MV-4-11 (cell line): ENCODE data around the gene MASTL.
A peak's percentile ranks its signal among the peaks of the same experiment; 100 is the strongest.
"Not testable (repeated sequence)": the region's sequence is repeated elsewhere in the genome, so short reads cannot be mapped to it uniquely, and the experiment has no call there.

Source experiments
- DNase-seq: peaks from one replicate; lab custom pipeline; 2025; lab: John Stamatoyannopoulos, UW

MASTL gene

GRCh38 chr10:27155066-27155754, at the start of gene MASTL:
MASTL (plus strand) TSS chr10:27155352; CDS start chr10:27155427, 75 bp downstream.
- DNase-seq, result peak; percentile 86

- DNase-seq, result no peak
Observed at GRCh38 chr10:27108165-27108564, 47.0 kb upstream of the MASTL start.

GRCh38 chr10:27134371-27134770, 20.8 kb upstream of the MASTL start:
- DNase-seq, result peak; percentile 81

- peak; percentile 65 for DNase-seq
Observed at GRCh38 chr10:27138277-27138676, 16.9 kb upstream of the MASTL start.

DNA sequence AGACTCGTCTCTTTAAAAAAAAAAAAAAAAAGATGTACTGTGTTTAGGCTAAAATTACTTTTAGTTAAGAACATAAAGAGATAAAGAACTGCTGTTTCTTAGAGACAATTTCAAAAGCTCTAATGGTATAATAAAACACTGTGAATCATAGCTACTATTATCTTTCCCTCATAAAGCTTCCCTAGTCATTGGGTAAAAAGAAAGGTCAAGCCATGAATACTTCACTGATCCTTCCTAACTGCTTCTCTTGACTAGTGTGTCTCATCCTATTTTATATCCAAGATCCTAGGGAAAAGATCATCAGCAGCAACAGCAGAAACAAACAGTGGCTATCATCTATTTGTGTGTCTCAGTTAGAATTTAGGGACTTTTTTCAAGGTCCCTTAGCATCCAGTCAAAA, 11.5 kb upstream of the MASTL start:
- DNase-seq, result no peak

GRCh38 chr10:27145937-27146336, 9.2 kb upstream of the MASTL start:
- DNase-seq, result no peak

DNA sequence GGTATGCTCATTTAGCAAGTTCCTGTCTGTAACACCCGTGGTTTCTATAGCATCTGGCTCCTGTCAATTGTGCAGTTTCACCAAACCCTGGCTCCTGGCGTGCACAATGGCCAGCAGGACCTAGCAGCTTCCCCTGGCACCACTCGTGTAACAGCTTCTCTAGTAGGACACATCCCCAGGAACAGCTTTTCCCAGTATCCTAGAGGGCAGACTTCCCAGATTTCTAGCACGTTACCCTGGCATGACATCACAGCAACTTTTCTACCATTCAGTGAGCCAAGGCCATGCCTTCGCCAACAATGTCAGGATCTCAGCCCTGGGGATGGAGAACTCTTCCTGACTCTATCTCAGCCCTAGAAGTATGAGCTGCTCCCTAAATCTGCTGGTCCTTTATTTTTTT, 7.5 kb upstream of the MASTL start:
- DNase-seq, result peak; percentile 72

DNA sequence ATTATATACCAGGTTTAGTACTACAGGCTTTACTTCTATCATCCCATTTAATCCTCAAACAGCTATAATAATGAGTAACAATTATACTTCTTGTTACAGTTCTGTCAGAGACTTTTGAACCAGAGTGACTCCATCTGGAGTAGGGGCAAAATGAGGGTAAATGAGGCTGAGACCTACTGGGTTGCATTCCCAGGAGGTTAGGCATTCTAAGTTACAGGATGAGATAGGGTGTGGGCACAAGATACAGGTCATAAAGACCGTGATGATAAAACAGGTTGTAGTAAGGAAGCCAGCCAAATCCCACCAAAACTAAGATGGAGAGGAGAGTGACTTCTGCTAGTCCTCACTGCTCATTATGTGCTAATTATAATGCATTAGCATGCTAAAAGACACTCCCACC, 4.9 kb upstream of the MASTL start:
- DNase-seq, result no peak

- DNase-seq, result no peak
Observed at GRCh38 chr10:27152687-27153086, 2.5 kb upstream of the MASTL start.

DNA sequence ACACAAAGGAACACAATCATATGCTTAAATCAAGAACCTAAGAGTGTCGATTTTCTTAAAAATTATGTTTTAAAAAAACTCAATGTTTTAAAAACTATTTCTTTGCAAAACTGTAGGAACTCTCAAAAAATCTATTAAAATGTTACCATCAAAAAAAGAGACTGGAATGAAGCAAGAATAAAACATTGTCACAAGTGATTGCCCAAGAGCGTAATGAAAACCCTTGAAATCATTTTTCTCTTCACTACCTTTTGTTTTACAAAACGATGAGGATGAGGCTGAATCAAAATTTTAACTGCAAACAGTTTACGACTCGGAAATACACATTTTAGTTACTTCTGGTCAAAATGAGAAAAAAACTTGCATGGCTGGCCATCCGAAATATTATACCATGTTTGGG, 1.8 kb upstream of the MASTL start:
- no peak for DNase-seq

- DNase-seq, result no peak
Observed at GRCh38 chr10:27153845-27154193, 1.3 kb upstream of the MASTL start.

DNA sequence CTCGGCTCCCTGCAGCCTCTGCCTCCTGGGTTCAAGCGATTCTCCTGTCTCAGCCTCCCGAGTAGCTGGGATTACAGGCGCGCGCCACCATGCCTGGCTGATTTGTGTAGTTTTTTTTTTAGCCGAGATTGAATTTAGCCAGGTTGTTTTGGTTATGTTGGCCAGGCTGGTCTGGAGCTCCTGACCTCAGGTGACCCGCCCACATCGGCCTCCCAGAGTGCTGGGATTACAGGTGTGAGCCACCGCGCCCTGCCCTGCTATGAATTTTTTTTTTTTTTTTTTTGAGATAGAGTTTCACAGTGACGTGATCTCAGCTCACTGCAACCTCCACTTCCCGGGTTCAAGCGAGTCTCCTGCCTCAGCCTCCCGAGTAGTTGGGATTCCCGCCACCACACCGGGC, 1.4 kb downstream of the MASTL start:
- DNase-seq, result not testable (repeated sequence)

- no peak for DNase-seq
Observed at GRCh38 chr10:27157150-27157549, 2.0 kb downstream of the MASTL start.

DNA sequence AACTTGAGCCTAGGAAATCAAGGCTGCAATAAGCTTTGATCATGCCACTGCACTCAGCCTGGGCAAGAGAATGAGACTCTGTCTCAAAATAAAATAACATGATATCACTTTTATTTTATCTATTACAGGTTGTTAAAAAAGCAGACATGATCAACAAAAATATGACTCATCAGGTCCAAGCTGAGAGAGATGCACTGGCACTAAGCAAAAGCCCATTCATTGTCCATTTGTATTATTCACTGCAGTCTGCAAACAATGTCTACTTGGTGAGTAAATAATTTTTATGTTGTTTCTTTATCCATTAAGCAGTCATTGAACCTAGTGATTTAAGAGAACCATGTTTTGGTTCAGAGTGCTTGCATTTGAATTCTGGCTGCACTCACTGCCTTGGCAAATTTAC, 3.3 kb downstream of the MASTL start:
- no peak for DNase-seq

DNA sequence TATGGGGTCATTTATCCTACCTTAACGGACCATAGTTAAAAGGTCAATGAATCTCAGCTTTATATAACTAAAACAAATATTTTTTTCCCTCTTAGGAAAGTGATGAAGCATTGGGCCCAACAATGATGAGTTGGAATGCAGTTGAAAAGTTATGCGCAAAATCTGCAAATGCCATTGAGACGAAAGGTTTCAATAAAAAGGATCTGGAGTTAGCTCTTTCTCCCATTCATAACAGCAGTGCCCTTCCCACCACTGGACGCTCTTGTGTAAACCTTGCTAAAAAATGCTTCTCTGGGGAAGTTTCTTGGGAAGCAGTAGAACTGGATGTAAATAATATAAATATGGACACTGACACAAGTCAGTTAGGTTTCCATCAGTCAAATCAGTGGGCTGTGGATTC, 14.7 kb downstream of the MASTL start:
- no peak for DNase-seq

GRCh38 chr10:27188259-27188658, 33.1 kb downstream of the MASTL start:
- no peak for DNase-seq

GRCh38 chr10:27188897-27189296, 33.7 kb downstream of the MASTL start:
- no peak for DNase-seq

- DNase-seq, result no peak
Observed at GRCh38 chr10:27190508-27190907, 35.4 kb downstream of the MASTL start.

GRCh38 chr10:27192284-27192683, 37.1 kb downstream of the MASTL start:
- DNase-seq, result peak; percentile 3

DNA sequence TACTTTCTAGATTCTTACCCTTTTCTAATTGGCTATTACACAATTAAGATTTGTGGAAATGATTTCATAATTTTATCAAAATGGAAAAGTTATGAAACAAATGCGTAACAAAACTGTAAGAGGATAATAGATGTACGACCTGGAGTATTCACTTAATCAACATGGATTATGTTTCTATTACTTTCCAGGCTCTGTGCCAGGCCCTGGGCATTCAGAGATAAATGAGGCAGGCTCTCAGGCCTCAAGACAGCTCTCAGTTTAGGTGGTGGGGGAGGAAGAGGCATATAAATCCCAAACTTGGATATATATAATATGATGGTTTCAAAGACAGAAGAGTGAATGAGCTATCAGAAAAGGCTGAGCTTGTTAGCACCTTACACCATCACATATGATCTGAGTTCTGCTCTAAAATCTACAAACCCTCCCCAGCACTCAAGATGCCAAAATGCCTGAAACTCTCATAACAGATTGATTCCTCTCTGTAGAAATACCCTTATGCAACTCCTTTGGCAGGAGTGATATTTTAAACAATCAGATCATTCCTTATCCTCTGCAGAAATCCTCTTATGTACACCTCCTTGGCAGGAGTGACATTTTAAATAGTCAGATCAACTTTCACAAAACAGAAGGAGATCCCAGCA, 42.9 kb downstream of the MASTL start:
- DNase-seq, result no peak

DNA sequence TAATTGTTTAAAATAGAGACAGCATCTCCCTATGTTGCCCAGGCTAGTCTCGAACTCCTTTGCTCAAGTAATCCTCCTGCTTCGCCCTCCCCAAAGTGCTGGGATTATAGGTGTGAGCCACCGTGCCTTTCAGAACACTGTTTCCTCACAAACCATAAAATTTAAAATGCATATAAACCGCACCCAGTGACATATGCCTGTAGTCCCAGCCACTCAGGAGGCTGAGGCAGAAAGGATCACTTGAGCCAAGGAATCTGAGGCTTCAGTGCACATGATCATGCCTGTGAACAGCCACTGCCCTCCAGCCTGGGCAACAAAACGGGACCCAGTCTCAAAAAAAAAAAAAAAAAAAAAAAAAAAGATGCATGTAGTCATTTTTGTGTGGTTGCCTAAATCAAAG, 48.7 kb downstream of the MASTL start:
- no peak for DNase-seq

GRCh38 chr10:27207350-27207749, 52.2 kb downstream of the MASTL start:
- no peak for DNase-seq

- no peak for DNase-seq
Observed at GRCh38 chr10:27223964-27224363, 68.8 kb downstream of the MASTL start.

GRCh38 chr10:27225011-27225590, 69.9 kb downstream of the MASTL start:
- DNase-seq, result no peak
